Measurements from ENCODE around the gene MAPT.

The MAPT gene

DNA sequence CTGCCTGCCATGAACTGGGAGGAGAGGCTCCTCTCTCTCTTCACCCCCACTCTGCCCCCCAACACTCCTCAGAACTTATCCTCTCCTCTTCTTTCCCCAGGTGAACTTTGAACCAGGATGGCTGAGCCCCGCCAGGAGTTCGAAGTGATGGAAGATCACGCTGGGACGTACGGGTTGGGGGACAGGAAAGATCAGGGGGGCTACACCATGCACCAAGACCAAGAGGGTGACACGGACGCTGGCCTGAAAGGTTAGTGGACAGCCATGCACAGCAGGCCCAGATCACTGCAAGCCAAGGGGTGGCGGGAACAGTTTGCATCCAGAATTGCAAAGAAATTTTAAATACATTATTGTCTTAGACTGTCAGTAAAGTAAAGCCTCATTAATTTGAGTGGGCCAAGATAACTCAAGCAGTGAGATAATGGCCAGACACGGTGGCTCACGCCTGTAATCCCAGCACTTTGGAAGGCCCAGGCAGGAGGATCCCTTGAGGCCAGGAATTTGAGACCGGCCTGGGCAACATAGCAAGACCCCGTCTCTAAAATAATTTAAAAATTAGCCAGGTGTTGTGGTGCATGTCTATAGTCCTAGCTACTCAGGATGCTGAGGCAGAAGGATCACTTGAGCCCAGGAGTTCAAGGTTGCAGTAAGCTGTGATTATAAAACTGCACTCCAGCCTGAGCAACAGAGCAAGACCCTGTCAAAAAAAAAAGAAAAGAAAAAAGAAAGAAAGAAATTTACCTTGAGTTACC is 68.0 kb downstream of the MAPT start:
- TF ChIP-seq REST (IDR thresholded peaks at IDR 0.05; ENCODE audit: low read depth): no peak
- no peak for TF ChIP-seq YY1 (IDR thresholded peaks at IDR 0.05; ENCODE audit: low read depth)
- no peak for TF ChIP-seq TEAD4 (IDR thresholded peaks at IDR 0.05)
- TF ChIP-seq, protein P1, sequence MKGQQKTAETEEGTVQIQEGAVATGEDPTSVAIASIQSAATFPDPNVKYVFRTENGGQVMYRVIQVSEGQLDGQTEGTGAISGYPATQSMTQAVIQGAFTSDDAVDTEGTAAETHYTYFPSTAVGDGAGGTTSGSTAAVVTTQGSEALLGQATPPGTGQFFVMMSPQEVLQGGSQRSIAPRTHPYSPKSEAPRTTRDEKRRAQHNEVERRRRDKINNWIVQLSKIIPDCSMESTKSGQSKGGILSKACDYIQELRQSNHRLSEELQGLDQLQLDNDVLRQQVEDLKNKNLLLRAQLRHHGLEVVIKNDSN (IDR thresholded peaks at IDR 0.05): no peak
- no peak for TF ChIP-seq NFIC (IDR thresholded peaks at IDR 0.05)
- TF ChIP-seq EGR1 (IDR thresholded peaks at IDR 0.05): no peak
- TF ChIP-seq EP300 (IDR thresholded peaks at IDR 0.05; ENCODE audit: borderline replicate concordance): no peak
- TF ChIP-seq, protein P2, sequence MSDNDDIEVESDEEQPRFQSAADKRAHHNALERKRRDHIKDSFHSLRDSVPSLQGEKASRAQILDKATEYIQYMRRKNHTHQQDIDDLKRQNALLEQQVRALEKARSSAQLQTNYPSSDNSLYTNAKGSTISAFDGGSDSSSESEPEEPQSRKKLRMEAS (IDR thresholded peaks at IDR 0.05): no peak
- no peak for TF ChIP-seq TAF1 (IDR thresholded peaks at IDR 0.05; ENCODE audit: low read depth)
- no peak for TF ChIP-seq ZBTB7A (IDR thresholded peaks at IDR 0.05; ENCODE audit: low read depth)
- no peak for TF ChIP-seq TCF12 (IDR thresholded peaks at IDR 0.05; ENCODE audit: low read depth)
- no peak for TF ChIP-seq RAD21 (IDR thresholded peaks at IDR 0.05; ENCODE audit: low read depth)

DNA sequence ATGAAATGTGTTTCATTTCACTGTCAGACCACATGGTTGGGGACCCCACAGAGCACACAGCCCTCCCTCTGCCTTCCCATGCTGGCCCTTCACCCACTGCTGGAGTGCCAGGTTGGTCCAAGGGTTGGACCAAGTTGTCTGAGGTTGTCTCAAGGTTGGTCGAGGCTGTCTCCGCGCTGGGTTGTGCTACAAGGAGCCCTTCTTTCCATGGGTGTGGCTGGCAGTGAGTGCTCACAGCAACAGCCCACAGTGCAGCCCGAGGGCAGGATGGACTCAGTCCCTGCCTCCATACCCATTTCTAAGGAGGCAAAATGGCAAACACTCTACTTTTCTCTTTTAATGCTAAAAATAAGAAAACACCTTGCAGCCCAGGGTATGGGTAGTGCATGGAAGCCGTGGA is 68.9 kb downstream of the MAPT start:
- TF ChIP-seq, protein P1 (IDR thresholded peaks at IDR 0.05): no peak
- TF ChIP-seq TAF1 (IDR thresholded peaks at IDR 0.05; ENCODE audit: low read depth): no peak
- no peak for TF ChIP-seq TEAD4 (IDR thresholded peaks at IDR 0.05)
- no peak for TF ChIP-seq ZBTB7A (IDR thresholded peaks at IDR 0.05; ENCODE audit: low read depth)
- TF ChIP-seq NFIC (IDR thresholded peaks at IDR 0.05): no peak
- no peak for TF ChIP-seq FOXM1 (IDR thresholded peaks at IDR 0.05; ENCODE audit: borderline replicate concordance, low read depth)
- no peak for TF ChIP-seq REST (IDR thresholded peaks at IDR 0.05; ENCODE audit: low read depth)
- no peak for TF ChIP-seq YY1 (IDR thresholded peaks at IDR 0.05; ENCODE audit: low read depth)
- TF ChIP-seq EGR1 (IDR thresholded peaks at IDR 0.05): no peak
- TF ChIP-seq, protein P2 (IDR thresholded peaks at IDR 0.05): no peak
- no peak for TF ChIP-seq RAD21 (IDR thresholded peaks at IDR 0.05; ENCODE audit: low read depth)
- TF ChIP-seq TCF12 (IDR thresholded peaks at IDR 0.05; ENCODE audit: low read depth): no peak
- no peak for TF ChIP-seq EP300 (IDR thresholded peaks at IDR 0.05; ENCODE audit: borderline replicate concordance)
- TF ChIP-seq CEBPB (IDR thresholded peaks at IDR 0.05): no peak
- TF ChIP-seq CREB1 (IDR thresholded peaks at IDR 0.05; ENCODE audit: low read depth): no peak

- no peak for TF ChIP-seq EP300 (IDR thresholded peaks at IDR 0.05; ENCODE audit: borderline replicate concordance)
- TF ChIP-seq, protein P2 (IDR thresholded peaks at IDR 0.05): no peak
- TF ChIP-seq TAF1 (IDR thresholded peaks at IDR 0.05; ENCODE audit: low read depth): no peak
- TF ChIP-seq REST (IDR thresholded peaks at IDR 0.05; ENCODE audit: low read depth): no peak
- no peak for TF ChIP-seq EGR1 (IDR thresholded peaks at IDR 0.05)
- TF ChIP-seq CREB1 (IDR thresholded peaks at IDR 0.05; ENCODE audit: low read depth): no peak
- TF ChIP-seq FOXM1 (IDR thresholded peaks at IDR 0.05; ENCODE audit: borderline replicate concordance, low read depth): no peak
- TF ChIP-seq TEAD4 (IDR thresholded peaks at IDR 0.05): no peak
- TF ChIP-seq NFIC (IDR thresholded peaks at IDR 0.05): no peak
- TF ChIP-seq, protein P1 (IDR thresholded peaks at IDR 0.05): no peak; the same call in 1 of the 2 replicates
- no peak for TF ChIP-seq YY1 (IDR thresholded peaks at IDR 0.05; ENCODE audit: low read depth)
- TF ChIP-seq TCF12 (IDR thresholded peaks at IDR 0.05; ENCODE audit: low read depth): no peak
- TF ChIP-seq RAD21 (IDR thresholded peaks at IDR 0.05; ENCODE audit: low read depth): no peak
- TF ChIP-seq ZBTB7A (IDR thresholded peaks at IDR 0.05; ENCODE audit: low read depth): no peak
- no peak for TF ChIP-seq CEBPB (IDR thresholded peaks at IDR 0.05)
Measured at GRCh38 chr17:45963889-45964288, 69.5 kb downstream of the MAPT start.

Measured in Ishikawa (cell line).